ENCODE measurements around the gene HBE1. TPM values are rescaled to one million over a fixed set of nuclear protein-coding genes. Genes with fewer than 3 reads are reported as not detected.

The HBE1 gene
- total RNA-seq, 1 donor from 2014 or later = not detected

GRCh38 chr11:5291207-5291838, 21.6 kb upstream of the HBE1 start:
- intact Hi-C loops (cut with micrococcal nuclease) = no loop called here
- Mint-ChIP-seq H3K4me3 (no peak overlapping the region), H3K4me1 (no peaks in the 10 kb centered on the region), H3K27ac (no peak overlapping the region), H3K36me3 (ENCODE audit: low read depth) (no peaks in the 10 kb centered on the region), H3K9me3 (no peaks in the 10 kb centered on the region), H3K27me3 (no peaks in the 10 kb centered on the region)
- DNase-seq = no peak

GRCh38 chr11:5290106-5290505, 20.4 kb upstream of the HBE1 start:
- no peaks in the 10 kb centered on the region for H3K27me3 Mint-ChIP-seq
- H3K27ac Mint-ChIP-seq = no peak overlapping the region
- intact Hi-C loops (cut with micrococcal nuclease) = no loop called here
- no peaks in the 10 kb centered on the region for H3K9me3 Mint-ChIP-seq
- H3K36me3 Mint-ChIP-seq (ENCODE audit: low read depth) = no peaks in the 10 kb centered on the region
- H3K4me1 Mint-ChIP-seq = no peaks in the 10 kb centered on the region
- H3K4me3 Mint-ChIP-seq = no peak overlapping the region
- DNase-seq = no peak

- no peak for DNase-seq
- Mint-ChIP-seq H3K27me3 (no peaks in the 10 kb centered on the region), H3K4me1 (no peaks in the 10 kb centered on the region), H3K36me3 (ENCODE audit: low read depth) (no peaks in the 10 kb centered on the region), H3K27ac (no peak overlapping the region), H3K4me3 (no peak overlapping the region), H3K9me3 (no peaks in the 10 kb centered on the region)
- intact Hi-C loops (cut with micrococcal nuclease) = no loop called here
Measured at GRCh38 chr11:5289696-5290095, 20.0 kb upstream of the HBE1 start.

- Mint-ChIP-seq H3K4me3 (no peak overlapping the region), H3K27ac (no peak overlapping the region), H3K4me1 (no peaks in the 10 kb centered on the region), H3K9me3 (no peaks in the 10 kb centered on the region), H3K27me3 (no peaks in the 10 kb centered on the region), H3K36me3 (ENCODE audit: low read depth) (no peaks in the 10 kb centered on the region)
- DNase-seq = no peak
- intact Hi-C loops (cut with micrococcal nuclease) = no loop called here
Measured at GRCh38 chr11:5288906-5289550, 19.3 kb upstream of the HBE1 start.

- Mint-ChIP-seq H3K4me3 (no peak overlapping the region), H3K36me3 (ENCODE audit: low read depth) (no peaks in the 10 kb centered on the region)
- intact Hi-C loops (cut with micrococcal nuclease) = no loop called here
Measured at GRCh38 chr11:5288108-5288905, 18.6 kb upstream of the HBE1 start.

GRCh38 chr11:5286901-5287300, 17.2 kb upstream of the HBE1 start:
- intact Hi-C loops (cut with micrococcal nuclease) = no loop called here
- H3K27me3 Mint-ChIP-seq = no peaks in the 10 kb centered on the region
- no peaks in the 10 kb centered on the region for H3K9me3 Mint-ChIP-seq
- H3K4me3 Mint-ChIP-seq = no peak overlapping the region
- no peaks in the 10 kb centered on the region for H3K4me1 Mint-ChIP-seq
- DNase-seq = no peak
- no peaks in the 10 kb centered on the region for H3K36me3 Mint-ChIP-seq (ENCODE audit: low read depth)
- no peak overlapping the region for H3K27ac Mint-ChIP-seq

More at GRCh38 chr11:5288108-5288905, 18.6 kb upstream of the HBE1 start:
- no peaks in the 10 kb centered on the region for H3K9me3 Mint-ChIP-seq
- H3K4me1 Mint-ChIP-seq = no peaks in the 10 kb centered on the region
- no peak overlapping the region for H3K27ac Mint-ChIP-seq
- no peak for DNase-seq
- no peaks in the 10 kb centered on the region for H3K27me3 Mint-ChIP-seq

GRCh38 chr11:5286351-5286750, 16.6 kb upstream of the HBE1 start:
- H3K36me3 Mint-ChIP-seq (ENCODE audit: low read depth) = no peaks in the 10 kb centered on the region
- no peak for DNase-seq
- no peaks in the 10 kb centered on the region for H3K9me3 Mint-ChIP-seq

GRCh38 chr11:5285703-5286340, 16.1 kb upstream of the HBE1 start:
- Mint-ChIP-seq H3K27ac (no peak overlapping the region), H3K4me1 (no peaks in the 10 kb centered on the region), H3K36me3 (ENCODE audit: low read depth) (no peaks in the 10 kb centered on the region), H3K27me3 (no peaks in the 10 kb centered on the region), H3K4me3 (no peak overlapping the region), H3K9me3 (no peaks in the 10 kb centered on the region)
- intact Hi-C loops (cut with micrococcal nuclease) = no loop called here
- DNase-seq = no peak

More at GRCh38 chr11:5286351-5286750, 16.6 kb upstream of the HBE1 start:
- Mint-ChIP-seq H3K4me3 (no peak overlapping the region), H3K27ac (no peak overlapping the region), H3K4me1 (no peaks in the 10 kb centered on the region), H3K27me3 (no peaks in the 10 kb centered on the region)
- intact Hi-C loops (cut with micrococcal nuclease) = no loop called here

GRCh38 chr11:5284637-5285036, 14.9 kb upstream of the HBE1 start:
- DNase-seq = no peak
- H3K27ac Mint-ChIP-seq = no peak overlapping the region
- intact Hi-C loops (cut with micrococcal nuclease) = no loop called here
- no peaks in the 10 kb centered on the region for H3K36me3 Mint-ChIP-seq (ENCODE audit: low read depth)
- H3K9me3 Mint-ChIP-seq = no peaks in the 10 kb centered on the region
- peaks cover 3% of the 10 kb centered on the region for H3K4me1 Mint-ChIP-seq
- no peaks in the 10 kb centered on the region for H3K27me3 Mint-ChIP-seq
- no peak overlapping the region for H3K4me3 Mint-ChIP-seq

- intact Hi-C loops (cut with micrococcal nuclease) = no loop called here
- Mint-ChIP-seq H3K9me3 (no peaks in the 10 kb centered on the region), H3K4me3 (no peak overlapping the region), H3K27ac (no peak overlapping the region), H3K36me3 (ENCODE audit: low read depth) (no peaks in the 10 kb centered on the region), H3K4me1 (peaks cover 3% of the 10 kb centered on the region), H3K27me3 (no peaks in the 10 kb centered on the region)
- no peak for DNase-seq
Measured at GRCh38 chr11:5283882-5284281, 14.1 kb upstream of the HBE1 start.

GRCh38 chr11:5283086-5283485, 13.3 kb upstream of the HBE1 start:
- Mint-ChIP-seq H3K36me3 (ENCODE audit: low read depth) (no peaks in the 10 kb centered on the region), H3K27ac (no peak overlapping the region), H3K4me3 (no peak overlapping the region), H3K9me3 (no peaks in the 10 kb centered on the region), H3K4me1 (peaks cover 3% of the 10 kb centered on the region), H3K27me3 (no peaks in the 10 kb centered on the region)
- intact Hi-C loops (cut with micrococcal nuclease) = no loop called here
- no peak for DNase-seq

- no peak for DNase-seq
- intact Hi-C loops (cut with micrococcal nuclease) = no loop called here
- Mint-ChIP-seq H3K27me3 (no peaks in the 10 kb centered on the region), H3K36me3 (ENCODE audit: low read depth) (no peaks in the 10 kb centered on the region), H3K4me3 (no peak overlapping the region), H3K27ac (no peak overlapping the region), H3K9me3 (no peaks in the 10 kb centered on the region), H3K4me1 (peaks cover 3% of the 10 kb centered on the region)
Measured at GRCh38 chr11:5282628-5283027, 12.9 kb upstream of the HBE1 start.

- Mint-ChIP-seq H3K36me3 (ENCODE audit: low read depth) (no peaks in the 10 kb centered on the region), H3K4me3 (no peak overlapping the region), H3K4me1 (peaks cover 3% of the 10 kb centered on the region), H3K9me3 (no peaks in the 10 kb centered on the region), H3K27ac (no peak overlapping the region), H3K27me3 (no peaks in the 10 kb centered on the region)
- intact Hi-C loops (cut with micrococcal nuclease) = no loop called here
- DNase-seq = no peak
Measured at GRCh38 chr11:5281596-5281995, 11.9 kb upstream of the HBE1 start.

- intact Hi-C loops (cut with micrococcal nuclease) = no loop called here
- Mint-ChIP-seq H3K27me3 (no peaks in the 10 kb centered on the region), H3K27ac (peak overlapping the region; percentile 46), H3K4me3 (no peak overlapping the region), H3K36me3 (ENCODE audit: low read depth) (no peaks in the 10 kb centered on the region), H3K4me1 (peaks cover 3% of the 10 kb centered on the region), H3K9me3 (no peaks in the 10 kb centered on the region)
- DNase-seq = peak; percentile 63
Measured at GRCh38 chr11:5280582-5281102, 10.9 kb upstream of the HBE1 start.
